DMS 273 treated with DMSO at 0.1 percent for 48 hours (cell line): ENCODE measurements around the gene TMEM266.

Experiments
- DNase-seq: peaks from one replicate; lab custom pipeline; 2025; lab: John Stamatoyannopoulos, UW

TMEM266 gene

GRCh38 chr15:76162036-76162398 is 102.2 kb downstream of the TMEM266 start:
- no peak for DNase-seq

GRCh38 chr15:76162784-76163456 is 103.1 kb downstream of the TMEM266 start:
- peak; percentile 67 for DNase-seq

GRCh38 chr15:76163457-76164295 is 103.9 kb downstream of the TMEM266 start:
- peak; percentile 67 for DNase-seq

GRCh38 chr15:76164602-76165001 is 104.8 kb downstream of the TMEM266 start:
- no peak for DNase-seq

GRCh38 chr15:76165951-76166350 is 106.2 kb downstream of the TMEM266 start:
- DNase-seq = no peak

GRCh38 chr15:76168237-76168984 is 108.6 kb downstream of the TMEM266 start:
- peak; percentile 73 for DNase-seq

- DNase-seq = peak; percentile 23
Observed at GRCh38 chr15:76169018-76169417, 109.2 kb downstream of the TMEM266 start.

GRCh38 chr15:76169911-76170800 is 110.4 kb downstream of the TMEM266 start:
- DNase-seq = no peak

- peak; percentile 19 for DNase-seq
Observed at GRCh38 chr15:76172782-76173181, 113.0 kb downstream of the TMEM266 start.

- no peak for DNase-seq
Observed at GRCh38 chr15:76173317-76173834, 113.6 kb downstream of the TMEM266 start.

GRCh38 chr15:76174654-76175053 is 114.9 kb downstream of the TMEM266 start:
- no peak for DNase-seq

GRCh38 chr15:76175442-76175841 is 115.7 kb downstream of the TMEM266 start:
- no peak for DNase-seq

- no peak for DNase-seq
Observed at GRCh38 chr15:76176059-76176458, 116.3 kb downstream of the TMEM266 start.

- no peak for DNase-seq
Observed at GRCh38 chr15:76176487-76177085, 116.8 kb downstream of the TMEM266 start.

- no peak for DNase-seq
Observed at GRCh38 chr15:76177491-76178040, 117.8 kb downstream of the TMEM266 start.

- DNase-seq = no peak
Observed at GRCh38 chr15:76178296-76179000, 118.7 kb downstream of the TMEM266 start.

GRCh38 chr15:76179023-76179422 is 119.2 kb downstream of the TMEM266 start:
- DNase-seq = no peak

- DNase-seq = no peak
Observed at GRCh38 chr15:76180321-76180720, 120.5 kb downstream of the TMEM266 start.

GRCh38 chr15:76181705-76182107 is 121.9 kb downstream of the TMEM266 start:
- no peak for DNase-seq
